22Rv1 (cell line): ENCODE measurements around the gene UBE3C.
A peak's percentile ranks its signal among the peaks of the same experiment; 100 is the strongest.

ENCODE experiments used
- ZFX ChIP-seq: fragments of 450-650 bp; IDR thresholded peaks from 2 replicates; pipeline ENCODE4 v1.6.1; 2017; ENCODE audit warnings: antibody characterized with exemption, borderline replicate concordance
- TF ChIP-seq, protein P1 (sequence below): fragments of 450-650 bp; IDR thresholded peaks from 2 replicates; pipeline ENCODE4 v1.5.1; 2017; ENCODE audit warnings: mild to moderate bottlenecking

DNA sequence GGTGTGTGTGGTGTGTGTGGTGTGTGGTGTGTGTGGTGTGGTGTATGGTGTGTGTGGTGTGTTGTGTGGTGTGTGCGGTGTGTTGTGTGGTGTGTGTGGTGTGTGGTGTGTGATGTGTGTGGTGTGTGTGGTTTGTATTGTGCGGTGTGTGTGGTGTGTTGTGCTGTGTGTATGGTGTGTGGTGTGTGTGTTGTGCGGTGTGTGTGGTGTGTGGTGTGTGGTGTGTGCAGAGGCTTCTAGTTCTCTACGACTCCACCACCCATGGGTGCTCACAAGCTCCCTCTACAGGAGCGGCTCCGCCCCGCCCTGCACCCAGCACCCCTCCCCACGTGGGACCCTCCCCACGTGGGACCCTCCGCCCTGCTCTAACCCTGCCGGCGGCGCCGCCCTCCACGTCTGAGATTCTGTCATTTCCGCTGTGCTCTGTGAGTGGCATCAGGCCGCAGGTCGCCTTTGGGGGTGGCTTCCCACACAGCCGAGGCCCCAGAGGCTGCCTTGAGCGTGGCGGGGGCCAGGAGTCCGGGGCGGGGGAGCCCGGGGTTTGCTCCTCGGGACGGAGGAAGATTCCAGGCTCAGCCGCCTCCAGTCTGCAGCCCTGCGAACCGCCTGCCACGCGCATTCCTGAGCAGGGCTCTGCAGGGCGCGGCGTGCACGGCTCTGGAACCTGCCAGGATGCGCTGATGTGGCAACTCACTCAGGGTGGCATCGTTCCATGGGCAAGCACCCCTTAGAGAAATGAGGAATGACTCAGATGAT lies 161.1 kb downstream of the UBE3C start:
- TF ChIP-seq, protein P1, sequence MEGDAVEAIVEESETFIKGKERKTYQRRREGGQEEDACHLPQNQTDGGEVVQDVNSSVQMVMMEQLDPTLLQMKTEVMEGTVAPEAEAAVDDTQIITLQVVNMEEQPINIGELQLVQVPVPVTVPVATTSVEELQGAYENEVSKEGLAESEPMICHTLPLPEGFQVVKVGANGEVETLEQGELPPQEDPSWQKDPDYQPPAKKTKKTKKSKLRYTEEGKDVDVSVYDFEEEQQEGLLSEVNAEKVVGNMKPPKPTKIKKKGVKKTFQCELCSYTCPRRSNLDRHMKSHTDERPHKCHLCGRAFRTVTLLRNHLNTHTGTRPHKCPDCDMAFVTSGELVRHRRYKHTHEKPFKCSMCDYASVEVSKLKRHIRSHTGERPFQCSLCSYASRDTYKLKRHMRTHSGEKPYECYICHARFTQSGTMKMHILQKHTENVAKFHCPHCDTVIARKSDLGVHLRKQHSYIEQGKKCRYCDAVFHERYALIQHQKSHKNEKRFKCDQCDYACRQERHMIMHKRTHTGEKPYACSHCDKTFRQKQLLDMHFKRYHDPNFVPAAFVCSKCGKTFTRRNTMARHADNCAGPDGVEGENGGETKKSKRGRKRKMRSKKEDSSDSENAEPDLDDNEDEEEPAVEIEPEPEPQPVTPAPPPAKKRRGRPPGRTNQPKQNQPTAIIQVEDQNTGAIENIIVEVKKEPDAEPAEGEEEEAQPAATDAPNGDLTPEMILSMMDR: peak; percentile 43
- TF ChIP-seq ZFX: no peak
